GM08714 (cell line): ENCODE measurements around the gene PPP1R26.
"Not testable (repeated sequence)": the region's sequence is repeated elsewhere in the genome, so short reads cannot be mapped to it uniquely, and the experiment has no call there.

Experiments used
- H3K4me3 ChIP-seq: fragments of 200-500 bp; sonication (Bioruptor generic); 2 replicates; pipeline ENCODE4 v1.5.1; 2014; ENCODE audit warnings: mild to moderate bottlenecking, low read length, inconsistent platforms
- ZNF274 ChIP-seq: IDR thresholded peaks from 2 replicates; pipeline ENCODE4 v1.6.1; 2012; ENCODE audit warnings: mild to moderate bottlenecking, low read depth, low read length

PPP1R26 gene

DNA sequence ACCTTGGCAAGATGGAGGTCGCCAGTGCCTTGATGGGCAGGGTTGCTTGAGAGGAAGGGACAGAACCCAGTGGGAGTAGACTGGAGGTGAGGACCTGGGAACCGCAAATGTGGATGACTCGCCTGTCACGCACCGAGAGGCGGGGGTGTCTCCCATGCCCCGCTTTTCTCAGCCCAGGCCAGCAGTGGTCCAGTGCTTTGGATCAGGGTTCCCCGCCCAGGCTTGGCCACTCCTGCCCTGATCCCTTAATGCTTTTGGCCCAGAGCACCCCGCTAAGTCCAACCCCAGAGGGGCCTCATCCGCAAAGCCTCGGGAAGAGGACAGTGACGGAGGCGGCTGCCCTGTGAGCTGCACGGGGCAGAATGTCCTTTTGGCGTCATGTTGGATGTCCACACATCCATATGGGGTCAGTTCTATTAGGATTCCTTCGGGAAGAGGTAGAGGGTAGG is 23.3 kb downstream of the PPP1R26 start:
- H3K4me3 ChIP-seq = no peak overlapping the region

DNA sequence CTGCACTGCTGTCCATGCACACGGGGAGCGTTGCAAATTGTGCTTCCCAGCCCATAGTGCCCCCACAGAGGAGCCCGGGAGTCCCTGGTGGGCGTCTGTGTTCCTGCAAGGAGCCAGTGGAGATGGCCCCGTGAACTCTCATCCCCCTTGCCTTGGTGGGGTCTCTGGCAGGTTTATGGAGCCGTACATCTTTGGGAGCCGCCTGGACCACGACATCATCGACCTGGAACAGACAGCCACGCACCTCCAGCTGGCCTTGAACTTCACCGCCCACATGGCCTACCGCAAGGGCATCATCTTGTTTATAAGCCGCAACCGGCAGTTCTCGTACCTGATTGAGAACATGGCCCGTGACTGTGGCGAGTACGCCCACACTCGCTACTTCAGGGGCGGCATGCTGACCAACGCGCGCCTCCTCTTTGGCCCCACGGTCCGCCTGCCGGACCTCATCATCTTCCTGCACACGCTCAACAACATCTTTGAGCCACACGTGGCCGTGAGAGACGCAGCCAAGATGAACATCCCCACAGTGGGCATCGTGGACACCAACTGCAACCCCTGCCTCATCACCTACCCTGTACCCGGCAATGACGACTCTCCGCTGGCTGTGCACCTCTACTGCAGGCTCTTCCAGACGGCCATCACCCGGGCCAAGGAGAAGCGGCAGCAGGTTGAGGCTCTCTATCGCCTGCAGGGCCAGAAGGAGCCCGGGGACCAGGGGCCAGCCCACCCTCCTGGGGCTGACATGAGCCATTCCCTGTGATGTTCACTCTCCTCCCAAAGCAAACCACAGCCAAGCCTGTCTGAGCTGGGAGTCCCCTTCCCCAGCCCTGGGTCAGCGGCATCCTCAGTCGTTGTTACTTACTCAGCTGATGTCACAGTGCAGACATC is 24.0 kb downstream of the PPP1R26 start:
- no peak for TF ChIP-seq ZNF274
- no peak overlapping the region for H3K4me3 ChIP-seq

More for the DNA sequence above, 23.3 kb downstream of the PPP1R26 start:
- TF ChIP-seq ZNF274 = no peak

DNA sequence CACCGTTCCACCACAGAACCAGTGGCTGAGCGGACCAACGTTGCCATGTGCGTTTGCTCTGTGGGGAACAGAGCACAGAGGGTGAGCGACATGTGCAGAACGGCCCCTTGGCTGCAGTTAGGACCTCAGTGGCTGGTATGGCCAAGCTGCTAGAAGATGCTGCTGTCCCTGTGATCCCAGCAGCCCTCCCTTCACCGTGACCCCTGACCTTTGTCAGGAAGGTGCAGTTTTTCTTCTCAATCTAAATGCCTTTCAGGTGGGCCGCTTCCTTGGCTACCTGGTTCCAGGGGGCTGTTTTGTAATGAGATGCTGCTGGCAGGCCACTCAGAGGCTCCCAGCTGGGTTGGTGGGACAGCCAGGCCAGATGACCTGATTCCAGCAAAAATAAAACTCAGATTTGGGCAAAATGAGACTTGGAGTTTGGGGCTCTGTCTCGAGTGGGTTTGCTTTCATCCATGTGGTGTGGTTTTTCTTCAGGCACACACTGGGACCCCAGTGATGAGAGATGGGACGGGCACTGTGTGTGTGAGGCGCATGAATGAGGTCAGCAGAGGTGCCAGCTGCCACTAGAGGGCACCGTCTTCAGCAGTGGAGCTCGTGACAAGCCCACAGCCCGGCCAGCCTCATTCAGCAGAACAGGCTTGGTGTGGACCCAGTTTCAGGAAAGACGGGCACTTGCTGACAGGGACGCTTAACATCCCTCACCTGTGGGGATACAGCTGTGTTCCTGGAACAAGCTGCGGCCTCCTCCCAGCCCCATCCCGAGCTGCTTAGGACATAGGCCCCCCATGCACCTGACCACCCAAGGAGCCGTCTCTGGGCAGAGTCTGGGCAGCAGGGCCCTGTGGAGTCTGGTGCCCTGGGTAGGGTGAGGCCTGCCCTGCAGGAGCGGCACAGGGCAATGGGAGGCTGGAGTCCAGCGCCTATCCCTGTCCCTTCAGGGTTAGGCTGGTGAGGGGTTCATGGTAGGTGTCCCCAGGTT is 25.0 kb downstream of the PPP1R26 start:
- TF ChIP-seq ZNF274 = no peak
- no peak overlapping the region for H3K4me3 ChIP-seq

DNA sequence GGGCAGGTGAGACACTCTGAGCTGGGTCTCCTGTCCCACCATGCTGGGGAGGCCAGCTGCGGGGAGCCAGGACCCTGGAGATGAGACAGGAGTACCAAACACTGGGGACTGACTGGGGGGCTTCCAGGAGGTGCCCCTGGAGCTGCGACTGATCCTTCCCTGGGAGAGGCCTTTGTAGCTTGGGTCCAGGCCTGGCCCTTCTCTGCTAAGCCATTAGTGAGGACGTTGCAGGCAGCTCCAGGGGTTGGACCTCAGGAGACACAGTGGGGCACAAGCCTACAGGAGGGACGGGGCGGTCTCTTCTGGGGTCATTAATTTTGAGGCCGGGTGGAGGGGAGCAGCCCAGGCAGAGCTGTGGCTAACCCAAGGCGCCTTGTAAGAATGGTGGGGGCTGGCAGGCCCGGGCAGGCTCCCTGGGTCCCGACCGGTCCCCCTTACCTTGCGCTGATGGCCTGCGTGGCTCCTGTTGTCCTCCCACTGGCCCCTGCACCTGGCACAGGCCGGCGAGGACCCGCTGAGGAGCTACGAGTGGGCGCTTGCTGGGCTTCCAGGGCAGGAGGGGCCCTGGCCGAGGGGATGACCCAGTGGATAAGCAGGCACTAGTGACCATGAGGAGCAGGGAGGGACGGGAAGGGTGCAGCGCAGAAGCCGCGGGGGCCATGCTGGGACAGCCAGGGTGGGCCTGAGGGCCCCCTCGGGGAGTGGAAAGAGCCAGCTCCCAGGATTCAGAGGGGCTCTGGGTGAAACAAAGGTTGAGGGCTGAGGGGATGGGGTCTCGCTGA is 26.0 kb downstream of the PPP1R26 start:
- no peak overlapping the region for H3K4me3 ChIP-seq
- no peak for TF ChIP-seq ZNF274

DNA sequence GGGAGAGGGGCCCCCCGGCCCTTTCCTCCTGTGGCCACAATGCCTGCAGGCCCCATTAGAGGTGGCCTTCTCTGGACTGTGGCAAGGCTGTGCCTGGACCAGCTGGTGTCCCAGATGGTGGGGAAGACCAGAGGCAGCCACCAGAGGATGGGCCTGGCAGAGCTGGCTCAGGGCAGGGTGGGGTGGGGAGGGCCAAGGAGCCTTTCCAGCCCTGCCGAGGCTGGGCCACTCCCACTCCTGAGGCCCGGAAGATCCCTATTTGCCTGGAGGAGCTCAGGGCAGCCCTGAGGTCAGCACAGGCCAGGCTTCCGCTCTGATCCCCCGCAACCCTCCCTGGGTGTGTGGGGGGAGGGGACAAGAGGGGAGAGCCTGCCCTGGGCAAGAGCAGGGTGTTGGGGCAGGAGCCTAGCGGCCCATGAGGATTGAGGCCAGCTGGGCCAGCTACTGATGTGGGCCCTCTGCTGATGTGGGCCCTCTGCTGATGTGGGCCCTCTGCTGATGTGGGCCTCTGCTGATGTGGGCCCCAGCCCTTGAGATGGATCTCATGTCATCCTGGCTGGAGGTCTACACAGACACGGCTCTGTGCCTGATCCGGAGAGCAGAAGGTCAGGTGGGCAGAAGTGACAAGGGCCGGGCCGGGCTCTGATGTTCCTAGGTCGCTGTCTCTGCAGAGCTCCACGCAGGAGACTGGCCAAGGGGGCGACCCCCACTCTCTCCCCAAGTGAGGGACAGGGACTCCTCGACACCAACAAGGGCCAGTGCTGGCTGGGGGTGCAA is 26.9 kb downstream of the PPP1R26 start:
- no peak overlapping the region for H3K4me3 ChIP-seq
- TF ChIP-seq ZNF274 = no peak

DNA sequence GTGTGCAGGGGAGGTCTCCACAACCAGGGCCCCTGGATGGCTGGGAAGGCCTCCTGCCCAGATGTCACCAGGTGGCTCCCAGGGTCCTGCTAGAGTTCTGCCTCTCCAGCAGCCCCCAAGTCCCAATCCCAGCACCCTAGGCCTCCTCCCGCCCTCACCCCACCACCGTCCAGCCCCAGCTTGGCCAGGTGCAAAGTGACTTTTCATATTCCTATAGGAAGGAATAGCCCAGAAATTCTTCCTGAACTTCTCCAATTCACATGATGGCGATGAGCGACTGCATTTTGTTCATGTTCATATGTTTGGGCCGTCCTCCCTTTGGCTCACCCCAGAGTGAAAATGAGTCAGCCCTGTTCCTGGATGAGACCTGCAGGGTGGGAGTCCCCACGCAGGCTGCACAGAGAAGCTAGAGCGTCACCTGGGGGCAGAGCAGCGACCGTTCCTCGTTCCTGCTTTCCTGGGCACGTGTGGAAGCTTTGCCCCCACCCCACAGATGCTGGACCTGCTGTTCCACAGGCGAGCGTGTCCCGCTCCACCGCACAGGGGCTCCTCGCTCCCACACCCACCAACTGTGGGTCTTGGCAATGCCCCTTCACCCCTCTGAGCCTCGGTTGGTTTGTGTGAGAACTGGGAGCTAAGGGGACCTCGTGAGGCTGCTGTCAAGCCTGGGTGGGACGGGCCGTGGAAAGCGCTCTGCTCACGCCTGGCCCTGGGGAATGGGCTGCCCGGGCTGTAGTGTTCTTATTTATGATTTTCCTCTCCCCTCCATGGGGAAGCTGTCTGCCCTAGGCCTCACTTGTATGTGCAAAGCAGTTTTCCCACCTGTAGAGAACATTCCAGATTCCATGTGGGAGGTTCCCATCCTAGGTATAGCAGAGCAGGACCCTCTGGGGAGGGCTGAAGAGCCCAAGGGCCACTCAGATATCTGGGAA is 27.8 kb downstream of the PPP1R26 start:
- no peak overlapping the region for H3K4me3 ChIP-seq
- TF ChIP-seq ZNF274 = no peak

DNA sequence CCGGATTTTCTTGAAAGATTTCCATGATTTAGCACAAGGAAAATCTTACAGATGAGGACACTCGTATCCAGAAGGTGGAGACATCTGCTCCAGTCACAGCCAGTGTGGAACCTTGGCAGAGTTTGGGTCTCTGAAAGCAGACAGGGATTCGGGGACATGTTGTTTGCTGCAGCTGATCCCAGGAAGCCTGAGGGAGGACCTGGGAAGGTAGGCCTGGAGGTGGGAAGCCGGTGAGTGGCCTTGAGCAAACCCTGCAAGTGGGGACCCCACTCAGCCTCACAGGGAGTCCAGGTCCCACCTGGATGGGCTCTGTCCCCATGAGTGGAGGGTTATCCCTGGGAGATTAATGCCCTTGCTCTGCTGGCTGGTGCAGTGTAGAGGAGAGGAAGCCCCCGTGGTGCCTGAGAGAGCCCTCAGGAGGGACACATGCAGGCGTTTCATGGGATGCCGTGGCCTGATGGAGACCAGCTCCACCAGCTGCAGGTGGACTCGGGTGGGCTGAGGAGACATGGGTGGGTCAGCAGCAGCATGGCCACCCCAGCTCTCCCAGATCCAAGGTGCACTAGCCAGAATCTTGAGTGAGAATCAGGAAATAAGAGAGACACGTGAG is 28.7 kb downstream of the PPP1R26 start:
- TF ChIP-seq ZNF274 = no peak
- H3K4me3 ChIP-seq = no peak overlapping the region

DNA sequence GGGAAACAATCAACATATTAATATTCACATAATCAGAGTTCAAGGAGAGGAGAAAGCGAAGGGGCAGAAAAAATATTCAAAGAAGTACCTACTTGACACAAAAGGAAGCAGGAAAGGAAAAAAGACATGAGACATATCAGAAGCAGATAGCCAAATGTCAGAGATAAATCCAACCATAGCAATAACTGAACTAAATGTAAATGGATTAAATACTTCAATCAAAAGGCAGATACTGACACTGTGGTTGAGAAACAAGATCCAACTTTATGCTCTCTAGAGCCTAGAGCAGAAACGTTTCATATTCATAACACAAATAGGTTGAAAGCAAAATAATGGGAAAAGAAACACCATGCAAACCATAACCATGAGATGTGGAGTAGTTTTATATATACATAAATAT is 29.9 kb downstream of the PPP1R26 start:
- TF ChIP-seq ZNF274 = no peak
- no peak overlapping the region for H3K4me3 ChIP-seq

DNA sequence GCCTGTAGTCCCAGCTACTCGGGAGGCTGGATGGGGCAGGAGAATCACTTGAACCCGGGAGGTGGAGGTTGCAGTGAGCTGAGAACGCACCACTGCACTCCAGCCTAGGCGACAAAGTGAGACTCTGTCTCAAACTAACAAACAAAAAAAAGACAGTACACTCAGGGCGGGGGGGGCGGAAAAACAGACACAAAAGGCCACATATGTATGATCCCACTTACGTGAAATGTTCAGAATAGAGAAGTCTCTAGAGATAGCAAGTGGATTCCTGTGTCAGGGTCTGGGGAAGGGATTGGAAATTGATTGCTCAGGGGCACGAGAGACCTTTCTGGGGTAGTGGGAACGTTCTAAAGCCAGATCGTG is 32.6 kb downstream of the PPP1R26 start:
- TF ChIP-seq ZNF274 = no peak
- H3K4me3 ChIP-seq = no peak overlapping the region

DNA sequence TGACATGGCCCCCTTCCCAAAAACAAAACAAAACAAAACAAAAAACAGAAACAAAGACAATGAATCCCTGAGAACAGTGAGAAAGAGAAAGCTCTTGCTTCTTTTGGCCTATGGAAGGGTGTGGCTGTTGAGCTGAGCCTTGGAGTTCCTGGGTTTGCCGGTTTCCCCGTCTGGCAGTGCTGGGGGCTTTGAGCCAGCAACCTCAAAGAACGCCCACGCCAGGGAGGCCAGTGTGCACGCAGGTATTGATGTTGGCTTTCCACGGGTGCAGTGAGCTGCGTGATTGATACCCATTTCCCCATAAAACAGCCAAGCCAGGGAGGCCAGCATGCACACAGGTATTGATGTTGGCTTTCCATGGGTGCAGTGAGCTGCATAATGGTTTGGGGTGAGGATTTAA is 33.3 kb downstream of the PPP1R26 start:
- H3K4me3 ChIP-seq = no peak overlapping the region
- no peak for TF ChIP-seq ZNF274

DNA sequence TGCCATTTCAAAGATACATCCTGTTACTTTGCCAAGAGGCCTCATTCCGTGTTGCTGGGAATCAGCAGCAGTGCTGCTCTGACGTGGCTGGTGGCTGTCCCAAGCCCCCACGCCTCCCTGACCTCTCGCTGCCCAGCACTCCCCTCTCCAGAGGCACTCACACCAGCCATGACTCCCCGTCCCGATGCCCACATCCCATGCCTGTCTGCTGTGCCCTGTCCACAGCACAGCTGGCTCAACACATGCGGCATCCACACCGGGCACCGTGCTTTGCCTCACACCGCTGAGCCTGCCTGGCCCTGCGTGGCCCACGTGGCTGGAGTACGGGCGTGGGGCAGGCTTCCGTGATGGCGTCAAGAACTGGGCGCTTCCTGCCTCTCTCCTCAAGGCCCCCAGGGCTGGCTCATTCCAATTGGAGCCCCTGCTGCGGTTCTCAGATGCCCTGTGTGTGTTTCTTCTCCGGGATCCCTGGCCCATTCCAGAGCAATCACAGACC is 33.8 kb downstream of the PPP1R26 start:
- no peak overlapping the region for H3K4me3 ChIP-seq
- no peak for TF ChIP-seq ZNF274

DNA sequence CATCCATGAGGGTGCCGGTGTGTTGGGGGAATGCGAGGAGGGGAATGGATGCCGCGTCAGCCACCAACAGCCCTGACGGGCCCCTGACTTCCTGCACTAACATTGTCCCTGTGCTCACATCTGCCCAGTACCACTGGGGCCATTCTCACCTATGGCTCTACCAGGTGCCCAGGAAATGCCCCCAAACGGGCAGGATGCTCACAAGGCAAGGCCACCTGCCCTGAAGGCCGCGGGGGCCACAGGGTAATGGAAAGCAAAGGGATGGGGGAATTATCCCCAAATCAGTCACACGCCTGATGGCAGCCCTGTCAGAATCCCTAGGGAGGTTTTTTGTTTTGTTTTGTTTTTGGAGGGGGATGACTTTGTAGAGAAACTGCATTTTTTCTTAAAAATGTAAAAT is 34.3 kb downstream of the PPP1R26 start:
- H3K4me3 ChIP-seq = not testable (repeated sequence)
